Measurements from ENCODE around the gene HTRA1.
A peak's percentile ranks its signal among the peaks of the same experiment; 100 is the strongest.

Gene HTRA1

DNA sequence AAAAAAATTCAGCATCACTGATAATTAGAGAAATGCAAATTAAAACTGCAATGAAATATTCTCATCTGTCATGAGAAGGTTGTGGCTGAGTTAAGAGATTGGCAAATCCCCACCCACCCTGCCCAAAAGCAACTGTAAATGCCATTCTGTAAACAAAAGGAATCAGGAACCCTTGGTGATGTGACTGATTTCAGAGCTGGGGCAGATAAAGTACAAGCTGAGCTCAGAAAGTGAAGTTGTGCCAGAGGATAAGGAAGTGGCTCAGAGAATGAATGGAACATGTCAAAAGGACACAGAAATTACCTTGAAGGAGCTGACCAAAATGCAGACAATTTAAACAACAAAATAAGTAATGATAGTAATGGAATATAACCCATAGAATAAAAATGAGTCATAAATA lies 39.6 kb upstream of the HTRA1 start:
- TF ChIP-seq, protein P1, sequence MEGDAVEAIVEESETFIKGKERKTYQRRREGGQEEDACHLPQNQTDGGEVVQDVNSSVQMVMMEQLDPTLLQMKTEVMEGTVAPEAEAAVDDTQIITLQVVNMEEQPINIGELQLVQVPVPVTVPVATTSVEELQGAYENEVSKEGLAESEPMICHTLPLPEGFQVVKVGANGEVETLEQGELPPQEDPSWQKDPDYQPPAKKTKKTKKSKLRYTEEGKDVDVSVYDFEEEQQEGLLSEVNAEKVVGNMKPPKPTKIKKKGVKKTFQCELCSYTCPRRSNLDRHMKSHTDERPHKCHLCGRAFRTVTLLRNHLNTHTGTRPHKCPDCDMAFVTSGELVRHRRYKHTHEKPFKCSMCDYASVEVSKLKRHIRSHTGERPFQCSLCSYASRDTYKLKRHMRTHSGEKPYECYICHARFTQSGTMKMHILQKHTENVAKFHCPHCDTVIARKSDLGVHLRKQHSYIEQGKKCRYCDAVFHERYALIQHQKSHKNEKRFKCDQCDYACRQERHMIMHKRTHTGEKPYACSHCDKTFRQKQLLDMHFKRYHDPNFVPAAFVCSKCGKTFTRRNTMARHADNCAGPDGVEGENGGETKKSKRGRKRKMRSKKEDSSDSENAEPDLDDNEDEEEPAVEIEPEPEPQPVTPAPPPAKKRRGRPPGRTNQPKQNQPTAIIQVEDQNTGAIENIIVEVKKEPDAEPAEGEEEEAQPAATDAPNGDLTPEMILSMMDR (IDR thresholded peaks at IDR 0.05; ENCODE audit: insufficient read depth, missing control alignments): no peak
- DNase-seq (ENCODE audit: insufficient read length, low spot score) (no peak), FAIRE-seq (no peak)

DNA sequence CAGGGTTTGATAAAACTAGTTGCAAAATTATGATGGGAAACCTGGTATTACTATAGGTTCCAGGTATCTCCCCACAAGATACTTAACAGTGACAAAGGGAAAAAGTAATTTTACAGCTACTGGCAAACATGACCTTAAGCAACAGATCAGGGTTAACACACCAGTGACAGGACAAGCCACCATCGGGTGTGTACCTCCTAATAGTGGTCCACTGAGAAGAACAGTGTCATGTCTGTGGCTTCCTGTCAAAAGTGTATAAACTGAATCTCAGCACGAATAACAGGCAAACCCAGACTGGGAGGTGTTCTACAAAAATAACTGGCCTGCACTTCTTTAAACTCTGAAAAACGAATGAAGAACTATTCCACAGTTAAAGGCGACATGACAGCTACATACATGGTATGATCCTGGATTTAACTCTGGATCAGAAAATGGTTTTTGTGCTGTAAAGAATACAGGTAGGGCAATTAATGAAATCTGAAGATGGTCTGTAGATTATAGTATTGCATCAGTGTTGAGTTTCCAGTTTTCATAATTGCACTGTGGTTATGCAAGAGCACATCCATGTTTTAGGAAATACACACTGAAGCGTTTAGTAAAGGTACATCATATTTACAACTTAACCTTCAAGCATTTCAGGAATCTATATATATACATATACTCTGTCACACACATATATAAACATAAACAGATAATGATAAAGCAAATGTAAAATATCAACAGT lies 38.9 kb upstream of the HTRA1 start:
- DNase-seq (ENCODE audit: insufficient read length, low spot score) (no peak), FAIRE-seq (no peak)
- TF ChIP-seq, protein P1 (IDR thresholded peaks at IDR 0.05; ENCODE audit: insufficient read depth, missing control alignments): no peak

DNA sequence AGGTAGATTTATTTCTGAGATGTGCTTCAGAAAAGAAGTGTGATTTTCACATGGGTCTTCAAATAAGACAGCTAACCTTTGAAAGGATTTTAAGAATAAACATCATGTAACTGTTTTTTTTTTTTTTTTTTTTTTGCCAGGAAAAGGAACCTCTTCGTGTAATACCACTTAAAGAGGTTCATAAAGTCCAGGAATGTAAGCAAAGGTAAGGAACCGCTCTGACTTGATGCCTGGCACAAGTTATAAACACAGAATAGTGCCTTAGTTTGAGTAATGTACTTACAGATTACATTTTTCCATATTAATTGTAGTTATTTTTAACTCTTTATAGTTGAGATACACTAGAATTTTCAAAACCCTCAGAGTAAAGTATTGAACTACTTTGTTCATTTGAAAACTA lies 37.3 kb upstream of the HTRA1 start:
- TF ChIP-seq, protein P1 (IDR thresholded peaks at IDR 0.05; ENCODE audit: insufficient read depth, missing control alignments): no peak
- DNase-seq (ENCODE audit: insufficient read length, low spot score) (no peak), FAIRE-seq (no peak)

DNA sequence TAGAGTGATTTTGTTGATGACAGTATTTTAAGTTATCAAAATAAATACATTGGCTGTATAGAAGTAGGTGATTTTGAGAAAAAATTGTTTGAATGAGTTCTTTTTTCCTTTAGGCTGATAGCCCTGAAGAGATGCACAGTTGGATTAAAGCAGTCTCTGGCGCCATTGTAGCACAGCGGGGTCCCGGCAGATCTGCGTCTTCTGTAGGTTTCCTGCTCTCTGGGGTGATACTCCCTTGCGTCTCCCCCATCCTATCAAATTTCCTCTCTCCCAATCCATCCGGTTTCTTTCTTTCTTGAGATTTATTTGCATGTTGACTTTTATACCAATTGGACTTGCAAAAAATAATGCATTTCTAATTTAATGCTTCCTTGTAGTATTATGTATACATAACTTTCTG lies 34.5 kb upstream of the HTRA1 start:
- no peak for FAIRE-seq
- TF ChIP-seq, protein P1 (IDR thresholded peaks at IDR 0.05; ENCODE audit: insufficient read depth, missing control alignments): no peak
- DNase-seq (ENCODE audit: insufficient read length, low spot score): no peak

DNA sequence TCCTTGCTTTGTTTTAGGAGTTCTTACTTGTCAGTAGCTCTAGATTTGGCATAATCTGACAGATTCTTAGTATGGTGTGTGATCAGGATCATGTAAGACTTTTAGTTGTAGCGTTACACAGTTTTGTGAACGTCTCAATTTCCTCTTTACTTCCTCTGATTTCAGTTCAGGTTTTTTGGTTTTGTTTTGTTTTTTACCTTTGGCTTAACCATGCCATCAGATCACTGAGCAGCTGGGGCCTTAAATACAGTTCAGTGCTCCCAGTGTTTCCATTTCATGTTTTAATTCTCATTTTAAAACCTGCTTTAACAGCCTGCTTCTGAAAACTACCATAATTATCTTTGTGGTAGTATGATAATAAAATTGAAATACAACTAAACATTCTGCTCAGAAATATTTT lies 34.1 kb upstream of the HTRA1 start:
- no peak for DNase-seq (ENCODE audit: insufficient read length, low spot score)
- FAIRE-seq: no peak
- TF ChIP-seq, protein P1 (IDR thresholded peaks at IDR 0.05; ENCODE audit: insufficient read depth, missing control alignments): no peak

DNA sequence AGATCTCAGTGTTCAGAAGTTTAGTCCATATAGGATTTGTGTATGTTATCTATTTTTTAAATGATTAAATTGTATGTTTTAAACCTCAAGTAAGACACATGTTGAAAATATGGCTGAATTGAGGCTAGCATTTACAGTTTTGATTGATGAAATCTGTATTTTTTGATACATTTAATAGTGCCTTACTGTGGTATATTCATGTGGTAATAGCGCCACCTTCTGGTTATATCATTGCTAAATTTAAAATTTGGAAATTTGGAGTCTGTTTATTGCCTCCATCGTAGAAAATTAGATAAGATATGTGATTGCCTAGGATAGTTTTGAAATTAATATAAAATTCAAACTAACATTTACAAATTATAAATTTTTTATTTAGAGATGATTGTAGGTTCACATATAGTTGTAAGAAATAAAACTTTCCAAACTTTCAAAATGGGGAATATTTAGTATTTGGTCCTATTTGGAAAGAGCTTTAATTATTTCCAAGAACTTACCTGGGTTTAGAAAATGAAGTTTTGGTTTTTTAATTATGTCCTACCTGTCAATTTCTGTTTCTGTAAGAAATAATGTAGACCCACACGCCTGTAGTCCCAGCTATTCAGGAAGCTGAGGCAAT lies 26.0 kb upstream of the HTRA1 start:
- FAIRE-seq: no peak
- TF ChIP-seq, protein P1 (IDR thresholded peaks at IDR 0.05; ENCODE audit: insufficient read depth, missing control alignments): peak; percentile 64
- DNase-seq (ENCODE audit: insufficient read length, low spot score): no peak

DNA sequence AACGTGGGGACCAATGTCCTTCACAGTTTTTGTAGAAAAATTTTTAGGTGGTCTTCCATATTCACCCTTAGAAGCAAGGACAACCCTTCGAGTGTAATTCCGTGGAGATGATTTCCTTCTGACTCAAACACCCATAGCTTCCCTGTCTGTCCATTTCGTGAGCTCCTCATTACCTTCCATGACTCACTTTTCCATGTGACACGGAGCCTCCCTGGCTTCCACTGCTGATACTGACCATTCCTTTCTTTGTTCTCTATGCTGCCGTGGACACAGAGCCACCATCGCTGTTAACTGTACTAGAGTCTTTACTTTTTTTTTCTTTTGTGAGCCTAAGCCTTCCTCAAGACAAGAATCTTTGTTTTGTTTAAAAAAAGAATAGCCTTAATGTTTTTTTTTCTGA lies 19.4 kb upstream of the HTRA1 start:
- TF ChIP-seq, protein P1 (IDR thresholded peaks at IDR 0.05; ENCODE audit: insufficient read depth, missing control alignments): no peak
- no peak for FAIRE-seq
- no peak for DNase-seq (ENCODE audit: insufficient read length, low spot score)

Data from D721Med (cell line).